Tibial nerve (tissue), 4 donors: ENCODE data around the gene KLHL20.

Experiments
- EP300 ChIP-seq, 2 donors: sonication (generic); formaldehyde crosslinking; IDR thresholded peaks; one replicate each; pipeline ENCODE4 v1.6.1; 2017; ENCODE audit warnings: antibody characterized with exemption in 2 of 2, mild to moderate bottlenecking in 1 of 2
- POLR2A ChIP-seq, 2 donors: fragments of 450-650 bp; IDR thresholded peaks; one replicate each; pipeline ENCODE4 v1.6.1; 2017; ENCODE audit warnings: antibody characterized with exemption in 2 of 2, mild to moderate bottlenecking in 2 of 2, moderate library complexity in 2 of 2
- TF ChIP-seq, protein P1 (sequence below), 5 experiments: fragments of 200-600 bp in 3 of 5; fragments of 450-650 bp in 2 of 5; sonication (generic) in 3 of 5; IDR thresholded peaks; one replicate each; pipeline ENCODE4 v1.5.1; 2016 to 2019; ENCODE audit warnings: antibody characterized with exemption in 5 of 5, mild to moderate bottlenecking in 3 of 5, moderate library complexity in 2 of 5

GRCh38 chr1:173682184-173682583 lies 32.6 kb upstream of the KLHL20 start:
- TF ChIP-seq, protein P1, sequence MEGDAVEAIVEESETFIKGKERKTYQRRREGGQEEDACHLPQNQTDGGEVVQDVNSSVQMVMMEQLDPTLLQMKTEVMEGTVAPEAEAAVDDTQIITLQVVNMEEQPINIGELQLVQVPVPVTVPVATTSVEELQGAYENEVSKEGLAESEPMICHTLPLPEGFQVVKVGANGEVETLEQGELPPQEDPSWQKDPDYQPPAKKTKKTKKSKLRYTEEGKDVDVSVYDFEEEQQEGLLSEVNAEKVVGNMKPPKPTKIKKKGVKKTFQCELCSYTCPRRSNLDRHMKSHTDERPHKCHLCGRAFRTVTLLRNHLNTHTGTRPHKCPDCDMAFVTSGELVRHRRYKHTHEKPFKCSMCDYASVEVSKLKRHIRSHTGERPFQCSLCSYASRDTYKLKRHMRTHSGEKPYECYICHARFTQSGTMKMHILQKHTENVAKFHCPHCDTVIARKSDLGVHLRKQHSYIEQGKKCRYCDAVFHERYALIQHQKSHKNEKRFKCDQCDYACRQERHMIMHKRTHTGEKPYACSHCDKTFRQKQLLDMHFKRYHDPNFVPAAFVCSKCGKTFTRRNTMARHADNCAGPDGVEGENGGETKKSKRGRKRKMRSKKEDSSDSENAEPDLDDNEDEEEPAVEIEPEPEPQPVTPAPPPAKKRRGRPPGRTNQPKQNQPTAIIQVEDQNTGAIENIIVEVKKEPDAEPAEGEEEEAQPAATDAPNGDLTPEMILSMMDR (IDR thresholded peaks at IDR 0.05): no peak
- TF ChIP-seq POLR2A (IDR thresholded peaks at IDR 0.05) (no peak), EP300 (IDR thresholded peaks at IDR 0.05) (no peak)
